GM21515 (cell line): ENCODE measurements around the gene TANK.

Source experiments
- ATAC-seq: cut with Tn5 transposase; IDR thresholded peaks from one replicate; pipeline ENCODE4 v1.9.1; 2021; ENCODE audit not compliant: unreplicated experiment

TANK gene

GRCh38 chr2:161133366-161133765 lies 26.9 kb upstream of the TANK start:
- no peak for ATAC-seq

- ATAC-seq = no peak
Measured at GRCh38 chr2:161134547-161135518, 25.4 kb upstream of the TANK start.

GRCh38 chr2:161135951-161136593 lies 24.2 kb upstream of the TANK start:
- ATAC-seq = no peak

GRCh38 chr2:161136696-161137324 lies 23.4 kb upstream of the TANK start:
- peak; percentile 77 for ATAC-seq

- peak; percentile 27 for ATAC-seq
Measured at GRCh38 chr2:161138429-161138828, 21.8 kb upstream of the TANK start.

- ATAC-seq = peak; percentile 33
Measured at GRCh38 chr2:161139098-161139987, 20.9 kb upstream of the TANK start.

- ATAC-seq = peak; percentile 54
Measured at GRCh38 chr2:161141033-161141432, 19.2 kb upstream of the TANK start.

GRCh38 chr2:161146209-161146775 lies 13.9 kb upstream of the TANK start:
- no peak for ATAC-seq

- ATAC-seq = no peak
Measured at GRCh38 chr2:161146996-161147395, 13.2 kb upstream of the TANK start.

- ATAC-seq = peak; percentile 47
Measured at GRCh38 chr2:161147856-161148255, 12.4 kb upstream of the TANK start.

GRCh38 chr2:161150704-161151103 lies 9.5 kb upstream of the TANK start:
- ATAC-seq = no peak

- no peak for ATAC-seq
Measured at GRCh38 chr2:161152302-161152701, 7.9 kb upstream of the TANK start.

- no peak for ATAC-seq
Measured at GRCh38 chr2:161158882-161159281, 1.3 kb upstream of the TANK start.

GRCh38 chr2:161159456-161160225 lies 587 bp upstream of the TANK start:
- ATAC-seq = peak; percentile 0

GRCh38 chr2:161161074-161161706 lies 962 bp downstream of the TANK start:
- ATAC-seq = no peak

- no peak for ATAC-seq
Measured at GRCh38 chr2:161163440-161163839, 3.2 kb downstream of the TANK start.

GRCh38 chr2:161164161-161164560 lies 3.9 kb downstream of the TANK start:
- no peak for ATAC-seq

GRCh38 chr2:161165266-161165665 lies 5.0 kb downstream of the TANK start:
- no peak for ATAC-seq

GRCh38 chr2:161165811-161166210 lies 5.6 kb downstream of the TANK start:
- peak; percentile 33 for ATAC-seq
